GM12864 (cell line): ENCODE data around the gene NDST1.

Experiments
- DNase-seq: peaks from one replicate; pipeline ENCODE4 v3.0.0-alpha.2; 2011; ENCODE audit warnings: low read depth
- H3K4me3 ChIP-seq: 2 replicates; pipeline ENCODE4 v1.5.1; 2011; ENCODE audit warnings: mild to moderate bottlenecking, low read depth, low read length, control low read depth
- CTCF ChIP-seq: IDR thresholded peaks from 2 replicates; pipeline ENCODE4 v1.5.1; 2011; ENCODE audit warnings: low read depth, mild to moderate bottlenecking, moderate library complexity, low read length, control low read depth, inconsistent platforms; ENCODE audit errors: missing control alignments

The NDST1 gene

GRCh38 chr5:150502106-150502505 lies 5.8 kb upstream of the NDST1 start:
- no peak overlapping the region for H3K4me3 ChIP-seq
- no peak for TF ChIP-seq CTCF
- DNase-seq, result no peak

GRCh38 chr5:150502847-150503246 lies 5.1 kb upstream of the NDST1 start:
- DNase-seq, result no peak
- no peak overlapping the region for H3K4me3 ChIP-seq
- no peak for TF ChIP-seq CTCF

GRCh38 chr5:150503386-150503785 lies 4.5 kb upstream of the NDST1 start:
- no peak overlapping the region for H3K4me3 ChIP-seq
- no peak for DNase-seq
- TF ChIP-seq CTCF, result no peak

- no peak for DNase-seq
- H3K4me3 ChIP-seq, result no peak overlapping the region
- no peak for TF ChIP-seq CTCF
Measured at GRCh38 chr5:150503977-150504620, 3.8 kb upstream of the NDST1 start.

GRCh38 chr5:150505041-150505511 lies 2.9 kb upstream of the NDST1 start:
- H3K4me3 ChIP-seq, result no peak overlapping the region
- DNase-seq, result no peak
- no peak for TF ChIP-seq CTCF

- DNase-seq, result no peak
- H3K4me3 ChIP-seq, result no peak overlapping the region
- no peak for TF ChIP-seq CTCF
Measured at GRCh38 chr5:150505816-150506215, 2.1 kb upstream of the NDST1 start.
